Tibial nerve (tissue), 4 donors: ENCODE data around the gene DENND11. TPM values are rescaled to one million over a fixed set of nuclear protein-coding genes. Genes with fewer than 3 reads are reported as not detected.

Source experiments
- DNase-seq, 2 donors: peaks; one replicate each; pipeline ENCODE4 v3.0.0-alpha.2; 2019; ENCODE audit warnings: low spot score in 2 of 2
- H3K27ac ChIP-seq, 4 donors: fragments of 200-600 bp; sonication (generic) in 3 of 4; one replicate each; pipeline ENCODE4 v1.5.1; 2017 to 2019; ENCODE audit warnings: mild to moderate bottlenecking in 1 of 4
- H3K27me3 ChIP-seq, 2 donors: fragments of 200-600 bp; sonication (generic) in 1 of 2; one replicate each; pipeline versions ENCODE4 v1.5.1 to v1.6.0; 2017 to 2019
- H3K36me3 ChIP-seq, 3 donors: fragments of 200-600 bp; sonication (generic); one replicate each; pipeline ENCODE4 v1.5.1; 2018 to 2019
- H3K4me1 ChIP-seq, 4 donors: fragments of 200-600 bp; sonication (generic) in 3 of 4; one replicate each; pipeline ENCODE4 v1.5.1; 2017 to 2019
- H3K4me3 ChIP-seq, 4 donors: fragments of 200-600 bp; sonication (generic) in 3 of 4; one replicate each; pipeline ENCODE4 v1.5.1; 2017 to 2019; ENCODE audit warnings: mild to moderate bottlenecking in 1 of 4, moderate library complexity in 1 of 4
- H3K9me3 ChIP-seq, 4 donors: fragments of 200-600 bp; sonication (generic) in 3 of 4; one replicate each; pipeline ENCODE4 v1.5.1; 2017 to 2019
- EP300 ChIP-seq, 2 donors: sonication (generic); formaldehyde crosslinking; IDR thresholded peaks; one replicate each; pipeline ENCODE4 v1.6.1; 2017; ENCODE audit warnings: antibody characterized with exemption in 2 of 2, mild to moderate bottlenecking in 1 of 2
- POLR2A ChIP-seq, 2 donors: fragments of 450-650 bp; IDR thresholded peaks; one replicate each; pipeline ENCODE4 v1.6.1; 2017; ENCODE audit warnings: antibody characterized with exemption in 2 of 2, mild to moderate bottlenecking in 2 of 2, moderate library complexity in 2 of 2
- WGBS, 2 donors: methylation state at CpG; one replicate each; pipeline ENCODE4 v1.1.5; 2018; 5-methylcytosine and 5-hydroxymethylcytosine counted together
- total RNA-seq, 4 donors: library from RNA; depleted of rRNA; stranded (reverse); fragments of >200 nt; gene quantifications; one replicate each; pipeline ENCODE4 v1.1.0, GENCODE V29; 2016
- TF ChIP-seq, protein P1 (sequence below), 5 experiments: fragments of 200-600 bp in 3 of 5; fragments of 450-650 bp in 2 of 5; sonication (generic) in 3 of 5; IDR thresholded peaks; one replicate each; pipeline ENCODE4 v1.5.1; 2016 to 2019; ENCODE audit warnings: antibody characterized with exemption in 5 of 5, mild to moderate bottlenecking in 3 of 5, moderate library complexity in 2 of 5

Gene DENND11
- total RNA-seq, 4 donors from 2014 or later = 14.1 to 16.7 (median 15.5) TPM

DNA sequence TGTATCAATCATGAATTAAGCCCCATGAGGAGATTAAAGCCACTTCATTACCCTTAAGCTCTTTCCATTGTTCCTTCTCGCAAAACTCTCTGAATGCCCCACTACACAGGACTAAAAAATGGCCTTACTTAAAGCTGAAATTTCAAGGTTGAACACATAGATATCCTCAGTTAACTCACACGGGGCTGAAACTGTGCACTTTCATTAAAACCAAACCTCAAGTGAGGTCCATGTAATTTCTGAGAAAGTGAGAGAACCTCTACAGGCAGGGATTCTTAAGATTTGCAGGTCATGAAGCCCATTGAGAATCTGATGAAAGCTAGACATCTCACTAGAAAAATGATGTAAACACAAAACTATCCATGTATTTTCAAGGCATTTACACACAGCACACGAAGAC is 15.9 kb downstream of the DENND11 start:
- Histone ChIP-seq H3K9me3 (no peaks in the 10 kb centered on the region), H3K36me3 (peaks cover 0 to 53% (median 0%) of the 10 kb centered on the region in 3 donors)

DNA sequence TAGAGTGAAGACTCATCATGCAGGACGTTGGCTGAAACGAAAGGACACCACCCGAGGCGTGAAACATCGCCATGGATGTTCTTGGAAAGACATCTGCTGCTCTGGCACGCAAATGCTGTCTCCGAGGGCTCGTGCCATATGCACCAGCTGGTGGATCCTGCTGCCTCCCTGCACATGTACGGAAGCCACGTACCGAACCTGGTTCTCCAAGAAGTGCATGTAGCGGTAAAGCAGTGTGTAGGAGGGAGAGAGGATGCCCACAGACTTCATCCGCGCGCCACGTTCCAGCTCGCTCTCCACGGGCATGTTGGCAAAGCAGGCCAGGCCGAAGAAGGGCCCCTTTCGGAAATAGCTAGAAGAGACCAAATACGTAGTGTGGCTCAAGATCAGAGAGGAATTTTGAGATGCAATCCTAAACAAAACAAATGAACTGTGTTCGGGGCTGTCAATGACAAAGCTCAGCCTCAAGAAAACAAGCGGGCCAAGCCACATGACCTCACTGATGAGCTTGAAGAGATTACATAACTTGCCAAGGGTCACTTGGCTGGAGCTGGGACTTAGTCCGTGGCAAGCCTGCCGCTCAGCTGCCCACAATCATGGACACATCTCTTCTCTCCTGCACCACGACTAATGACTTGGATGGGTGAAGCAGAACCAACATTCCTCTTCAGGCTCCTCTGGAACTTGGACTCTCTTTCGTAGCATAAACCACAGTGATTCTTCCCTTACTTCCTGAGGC is 16.5 kb downstream of the DENND11 start:
- H3K27me3 ChIP-seq = no peaks in the 10 kb centered on the region
- TF ChIP-seq, protein P1, sequence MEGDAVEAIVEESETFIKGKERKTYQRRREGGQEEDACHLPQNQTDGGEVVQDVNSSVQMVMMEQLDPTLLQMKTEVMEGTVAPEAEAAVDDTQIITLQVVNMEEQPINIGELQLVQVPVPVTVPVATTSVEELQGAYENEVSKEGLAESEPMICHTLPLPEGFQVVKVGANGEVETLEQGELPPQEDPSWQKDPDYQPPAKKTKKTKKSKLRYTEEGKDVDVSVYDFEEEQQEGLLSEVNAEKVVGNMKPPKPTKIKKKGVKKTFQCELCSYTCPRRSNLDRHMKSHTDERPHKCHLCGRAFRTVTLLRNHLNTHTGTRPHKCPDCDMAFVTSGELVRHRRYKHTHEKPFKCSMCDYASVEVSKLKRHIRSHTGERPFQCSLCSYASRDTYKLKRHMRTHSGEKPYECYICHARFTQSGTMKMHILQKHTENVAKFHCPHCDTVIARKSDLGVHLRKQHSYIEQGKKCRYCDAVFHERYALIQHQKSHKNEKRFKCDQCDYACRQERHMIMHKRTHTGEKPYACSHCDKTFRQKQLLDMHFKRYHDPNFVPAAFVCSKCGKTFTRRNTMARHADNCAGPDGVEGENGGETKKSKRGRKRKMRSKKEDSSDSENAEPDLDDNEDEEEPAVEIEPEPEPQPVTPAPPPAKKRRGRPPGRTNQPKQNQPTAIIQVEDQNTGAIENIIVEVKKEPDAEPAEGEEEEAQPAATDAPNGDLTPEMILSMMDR (IDR thresholded peaks at IDR 0.05) = no peak
- TF ChIP-seq EP300 (IDR thresholded peaks at IDR 0.05) (no peak), POLR2A (IDR thresholded peaks at IDR 0.05) (no peak)
- H3K4me1 ChIP-seq = peaks cover 0 to 22% (median 0%) of the 10 kb centered on the region in 4 donors
- no peaks in the 10 kb centered on the region for H3K9me3 ChIP-seq
- H3K36me3 ChIP-seq = peaks cover 0 to 59% (median 0%) of the 10 kb centered on the region in 3 donors
- H3K4me3 ChIP-seq = no peak overlapping the region
- no peak overlapping the region for H3K27ac ChIP-seq
- DNase-seq = no peak
- WGBS, 2 donors = 90 to 92% methylated on average over 27 of the region's 27 CpGs

More for the DNA sequence above, 15.9 kb downstream of the DENND11 start:
- 86 to 92% methylated on average over 3 of the region's 3 CpGs for WGBS, 2 donors
- H3K27ac ChIP-seq = no peak overlapping the region
- H3K27me3 ChIP-seq = no peaks in the 10 kb centered on the region
- no peak overlapping the region for H3K4me3 ChIP-seq
- peaks cover 0 to 22% (median 0%) of the 10 kb centered on the region in 4 donors for H3K4me1 ChIP-seq
- DNase-seq = no peak
- no peak for TF ChIP-seq POLR2A (IDR thresholded peaks at IDR 0.05)
- TF ChIP-seq, protein P1 (IDR thresholded peaks at IDR 0.05) = no peak

DNA sequence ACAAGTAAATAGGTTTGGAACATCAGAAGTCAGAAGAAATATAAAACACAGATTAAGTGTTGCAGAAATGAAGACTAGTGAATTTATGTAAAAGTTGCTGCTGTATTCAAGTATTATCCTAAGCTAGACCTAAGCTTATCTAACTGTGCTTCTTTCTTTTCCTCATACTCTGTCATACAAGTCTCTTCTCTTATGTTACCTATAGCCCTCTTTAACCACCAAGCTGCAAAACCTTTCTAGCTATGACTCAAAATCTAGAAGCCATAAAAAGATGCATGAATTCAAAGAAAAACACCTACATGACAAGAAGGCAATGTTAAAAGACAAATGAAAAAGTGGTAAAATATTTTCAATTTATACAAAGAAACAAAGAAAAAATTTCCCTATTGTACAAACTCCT is 23.0 kb downstream of the DENND11 start:
- no peak overlapping the region for H3K27ac ChIP-seq
- peaks cover 0 to 42% (median 0%) of the 10 kb centered on the region in 3 donors for H3K36me3 ChIP-seq
- no peak for DNase-seq
- H3K4me1 ChIP-seq = peaks cover 0 to 4% (median 0%) of the 10 kb centered on the region in 4 donors
- TF ChIP-seq EP300 (IDR thresholded peaks at IDR 0.05) (no peak), POLR2A (IDR thresholded peaks at IDR 0.05) (no peak)
- TF ChIP-seq, protein P1 (IDR thresholded peaks at IDR 0.05) = no peak
- H3K9me3 ChIP-seq = no peaks in the 10 kb centered on the region
- H3K27me3 ChIP-seq = no peaks in the 10 kb centered on the region
- H3K4me3 ChIP-seq = no peak overlapping the region

GRCh38 chr7:141676618-141677017 is 25.3 kb downstream of the DENND11 start:
- H3K27ac ChIP-seq = no peak overlapping the region
- H3K36me3 ChIP-seq = peaks cover 0 to 43% (median 4%) of the 10 kb centered on the region in 3 donors
- H3K9me3 ChIP-seq = no peaks in the 10 kb centered on the region
- peaks cover 0 to 4% (median 0%) of the 10 kb centered on the region in 4 donors for H3K4me1 ChIP-seq
- DNase-seq = no peak
- 68 to 91% methylated on average over 3 of the region's 3 CpGs for WGBS, 2 donors
- TF ChIP-seq EP300 (IDR thresholded peaks at IDR 0.05) (no peak), POLR2A (IDR thresholded peaks at IDR 0.05) (no peak)
- TF ChIP-seq, protein P1 (IDR thresholded peaks at IDR 0.05) = no peak
- H3K27me3 ChIP-seq = no peaks in the 10 kb centered on the region
- H3K4me3 ChIP-seq = no peak overlapping the region

GRCh38 chr7:141675436-141676215 is 26.3 kb downstream of the DENND11 start:
- no peak for DNase-seq
- no peaks in the 10 kb centered on the region for H3K27me3 ChIP-seq
- H3K9me3 ChIP-seq = no peaks in the 10 kb centered on the region
- no peak overlapping the region for H3K4me3 ChIP-seq
- 73 to 74% methylated on average over 6 of the region's 6 CpGs for WGBS, 2 donors
- H3K36me3 ChIP-seq = peaks cover 0 to 42% (median 5%) of the 10 kb centered on the region in 3 donors
- peaks cover 0 to 4% (median 0%) of the 10 kb centered on the region in 4 donors for H3K4me1 ChIP-seq
- no peak for TF ChIP-seq EP300 (IDR thresholded peaks at IDR 0.05)
- TF ChIP-seq, protein P1 (IDR thresholded peaks at IDR 0.05) = no peak
- no peak for TF ChIP-seq POLR2A (IDR thresholded peaks at IDR 0.05)
- peak overlapping the region in 1 of 4 donors; percentile 54 for H3K27ac ChIP-seq
